ENCODE results near the gene NR1I2.

Gene NR1I2

DNA sequence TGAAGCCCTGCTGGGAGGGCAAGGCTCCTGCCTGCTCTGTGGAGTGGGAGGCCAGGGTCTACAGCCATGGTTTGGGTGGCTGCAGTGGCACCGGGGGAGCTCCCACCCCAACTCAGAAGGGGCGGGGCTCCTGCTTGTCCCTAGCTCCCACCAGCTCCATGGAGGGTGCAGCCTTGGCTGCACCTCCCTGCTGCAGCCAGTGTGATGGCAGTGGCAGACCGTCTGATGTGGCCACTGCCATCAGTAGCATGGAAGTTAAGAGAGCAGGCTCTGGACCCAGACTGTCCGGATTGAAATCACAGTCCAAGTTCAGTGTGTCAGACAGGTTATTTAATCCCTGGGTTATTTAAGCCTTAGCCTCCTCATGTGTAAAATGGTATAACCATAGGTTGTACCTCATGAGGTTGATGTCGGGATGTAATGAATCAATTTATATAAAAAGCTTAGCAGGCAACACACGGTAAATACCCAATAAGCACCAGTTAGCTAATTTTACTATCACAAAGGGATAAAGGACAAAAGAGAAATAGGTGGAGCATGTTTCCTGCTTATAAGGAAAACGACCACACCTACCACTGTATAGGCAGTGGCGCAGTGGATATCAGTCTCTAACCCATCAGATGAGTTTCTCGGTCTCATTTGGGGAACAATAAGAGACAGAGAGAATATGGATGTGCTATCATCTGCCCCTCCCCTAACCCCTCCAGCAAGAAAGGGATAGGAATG is 13.1 kb upstream of the NR1I2 start:
- no peaks in the 10 kb centered on the region for H3K9me2 ChIP-seq (replicated peaks; ENCODE audit: control insufficient read depth, low read length)

DNA sequence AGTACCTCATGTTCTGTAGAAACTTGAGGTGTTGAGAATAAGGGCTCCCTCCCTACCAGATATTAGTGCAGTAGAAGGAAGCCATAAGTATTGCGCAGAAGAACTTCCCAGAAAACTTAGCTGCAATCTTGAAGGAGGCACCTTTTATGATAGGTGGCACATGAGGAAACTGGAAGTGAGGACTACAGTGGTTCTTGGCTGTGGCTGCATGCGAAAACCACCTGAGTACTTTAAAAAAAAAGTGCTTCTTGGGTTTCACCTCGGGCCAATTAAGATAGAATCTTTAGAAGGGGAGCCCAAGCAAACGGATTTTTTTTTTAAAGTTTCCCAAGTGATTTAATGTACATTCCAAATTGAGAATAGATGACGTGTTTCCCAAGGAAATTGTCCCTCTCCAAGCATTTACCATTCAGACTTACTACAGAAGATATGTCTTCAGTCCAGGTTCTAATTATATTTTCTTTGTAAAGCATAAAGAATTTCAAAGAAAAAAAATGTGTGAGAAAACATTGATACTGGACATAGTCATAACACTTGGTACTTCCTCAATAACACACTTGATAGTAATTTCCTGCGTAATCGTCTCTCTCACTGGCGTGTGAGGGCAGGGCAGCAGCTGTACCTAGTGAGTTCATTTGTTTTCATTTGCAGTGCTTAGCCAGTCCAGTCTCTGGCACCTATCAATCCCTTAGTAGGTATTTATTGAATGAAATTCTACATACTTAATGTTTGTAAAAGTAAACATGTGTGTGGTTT is 12.3 kb upstream of the NR1I2 start:
- no peak for TF ChIP-seq EZH2phosphoT487 (IDR thresholded peaks at IDR 0.05; ENCODE audit: borderline replicate concordance, low read length)
- TF ChIP-seq, protein P1, sequence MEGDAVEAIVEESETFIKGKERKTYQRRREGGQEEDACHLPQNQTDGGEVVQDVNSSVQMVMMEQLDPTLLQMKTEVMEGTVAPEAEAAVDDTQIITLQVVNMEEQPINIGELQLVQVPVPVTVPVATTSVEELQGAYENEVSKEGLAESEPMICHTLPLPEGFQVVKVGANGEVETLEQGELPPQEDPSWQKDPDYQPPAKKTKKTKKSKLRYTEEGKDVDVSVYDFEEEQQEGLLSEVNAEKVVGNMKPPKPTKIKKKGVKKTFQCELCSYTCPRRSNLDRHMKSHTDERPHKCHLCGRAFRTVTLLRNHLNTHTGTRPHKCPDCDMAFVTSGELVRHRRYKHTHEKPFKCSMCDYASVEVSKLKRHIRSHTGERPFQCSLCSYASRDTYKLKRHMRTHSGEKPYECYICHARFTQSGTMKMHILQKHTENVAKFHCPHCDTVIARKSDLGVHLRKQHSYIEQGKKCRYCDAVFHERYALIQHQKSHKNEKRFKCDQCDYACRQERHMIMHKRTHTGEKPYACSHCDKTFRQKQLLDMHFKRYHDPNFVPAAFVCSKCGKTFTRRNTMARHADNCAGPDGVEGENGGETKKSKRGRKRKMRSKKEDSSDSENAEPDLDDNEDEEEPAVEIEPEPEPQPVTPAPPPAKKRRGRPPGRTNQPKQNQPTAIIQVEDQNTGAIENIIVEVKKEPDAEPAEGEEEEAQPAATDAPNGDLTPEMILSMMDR (IDR thresholded peaks at IDR 0.05; ENCODE audit: low read depth, low read length, poor library complexity, severe bottlenecking) = no peak
- Histone ChIP-seq H3K9me2 (replicated peaks; ENCODE audit: control insufficient read depth, low read length) (no peaks in the 10 kb centered on the region), H4K20me1 (ENCODE audit: control insufficient read depth, insufficient read depth, low read depth, low read length) (no peaks in the 10 kb centered on the region), H3K4me1 (ENCODE audit: control insufficient read depth, low read length) (no peaks in the 10 kb centered on the region), H3F3A (ENCODE audit: control insufficient read depth, insufficient read depth) (no peaks in the 10 kb centered on the region), H3K36me3 (ENCODE audit: control insufficient read depth, low read length) (no peaks in the 10 kb centered on the region), H3K79me2 (ENCODE audit: control insufficient read depth, low read length) (no peaks in the 10 kb centered on the region), H3K27ac (ENCODE audit: low read depth, low read length) (no peak overlapping the region), H3K9me3 (ENCODE audit: control insufficient read depth, insufficient read depth, low read length) (no peaks in the 10 kb centered on the region), H3K4me2 (ENCODE audit: low read length) (no peak overlapping the region), H3K4me3 (ENCODE audit: low read length) (no peak overlapping the region), H3K27me3 (ENCODE audit: control insufficient read depth, low read length) (peaks cover 9% of the 10 kb centered on the region; the same call in 1 of the 2 replicates)

More for the DNA sequence above, 13.1 kb upstream of the NR1I2 start:
- TF ChIP-seq, protein P1 (IDR thresholded peaks at IDR 0.05; ENCODE audit: low read depth, low read length, poor library complexity, severe bottlenecking) = no peak
- no peak for TF ChIP-seq EZH2phosphoT487 (IDR thresholded peaks at IDR 0.05; ENCODE audit: borderline replicate concordance, low read length)
- no peaks in the 10 kb centered on the region for H3K79me2 ChIP-seq (ENCODE audit: control insufficient read depth, low read length)
- no peaks in the 10 kb centered on the region for H3F3A ChIP-seq (ENCODE audit: control insufficient read depth, insufficient read depth)
- H3K27ac ChIP-seq (ENCODE audit: low read depth, low read length) = no peak overlapping the region
- H3K9me3 ChIP-seq (ENCODE audit: control insufficient read depth, insufficient read depth, low read length) = no peaks in the 10 kb centered on the region
- H3K4me3 ChIP-seq (ENCODE audit: low read length) = no peak overlapping the region
- H3K27me3 ChIP-seq (ENCODE audit: control insufficient read depth, low read length) = peaks cover 9% of the 10 kb centered on the region; the same call in 1 of the 2 replicates
- H4K20me1 ChIP-seq (ENCODE audit: control insufficient read depth, insufficient read depth, low read depth, low read length) = no peaks in the 10 kb centered on the region
- no peak overlapping the region for H3K4me2 ChIP-seq (ENCODE audit: low read length)
- H3K4me1 ChIP-seq (ENCODE audit: control insufficient read depth, low read length) = no peaks in the 10 kb centered on the region
- H3K36me3 ChIP-seq (ENCODE audit: control insufficient read depth, low read length) = no peaks in the 10 kb centered on the region

DNA sequence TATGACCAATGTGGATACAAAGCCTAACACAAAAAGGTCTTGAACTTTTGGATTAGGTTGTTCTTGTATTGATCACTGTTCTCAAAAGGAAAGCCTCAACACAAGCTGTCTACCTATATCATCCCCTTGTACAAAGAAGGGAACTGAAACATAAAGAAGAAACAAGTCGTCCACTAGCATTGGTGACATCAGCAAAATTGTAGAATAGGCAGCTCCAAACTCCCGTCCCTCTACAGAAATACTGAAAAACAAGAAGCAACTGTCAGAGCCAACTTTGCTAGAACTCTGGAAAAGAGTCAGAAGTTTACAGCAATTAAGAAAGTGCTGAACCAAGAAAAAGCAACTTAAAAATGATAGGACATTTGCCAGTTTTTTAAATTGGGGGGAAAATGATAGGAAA is 7.5 kb upstream of the NR1I2 start:
- no peak overlapping the region for H3K27ac ChIP-seq (ENCODE audit: low read depth, low read length)
- H3K4me3 ChIP-seq (ENCODE audit: low read length) = no peak overlapping the region
- no peaks in the 10 kb centered on the region for H3K4me1 ChIP-seq (ENCODE audit: control insufficient read depth, low read length)
- peaks cover 6% of the 10 kb centered on the region; the same call in 1 of the 2 replicates for H3K27me3 ChIP-seq (ENCODE audit: control insufficient read depth, low read length)
- H3K4me2 ChIP-seq (ENCODE audit: low read length) = no peak overlapping the region
- no peaks in the 10 kb centered on the region for H3K36me3 ChIP-seq (ENCODE audit: control insufficient read depth, low read length)
- H3K9me2 ChIP-seq (replicated peaks; ENCODE audit: control insufficient read depth, low read length) = no peaks in the 10 kb centered on the region
- no peaks in the 10 kb centered on the region for H4K20me1 ChIP-seq (ENCODE audit: control insufficient read depth, insufficient read depth, low read depth, low read length)
- no peaks in the 10 kb centered on the region for H3F3A ChIP-seq (ENCODE audit: control insufficient read depth, insufficient read depth)
- no peaks in the 10 kb centered on the region for H3K79me2 ChIP-seq (ENCODE audit: control insufficient read depth, low read length)
- TF ChIP-seq, protein P1 (IDR thresholded peaks at IDR 0.05; ENCODE audit: low read depth, low read length, poor library complexity, severe bottlenecking) = no peak
- TF ChIP-seq EZH2phosphoT487 (IDR thresholded peaks at IDR 0.05; ENCODE audit: borderline replicate concordance, low read length) = no peak
- no peaks in the 10 kb centered on the region for H3K9me3 ChIP-seq (ENCODE audit: control insufficient read depth, insufficient read depth, low read length)
